Activated naive CD8-positive, alpha-beta T cell treated with anti-CD3 and anti-CD28 coated beads, Interleukin-2, amount 50 U/mL, for 16 hours (primary cell): ENCODE results near the gene ARHGAP18.

ENCODE experiments used
- DNase-seq: peaks from one replicate; pipeline ENCODE4 v3.0.0-alpha.2; 2020; ENCODE audit warnings: low read depth, low spot score

Gene ARHGAP18

GRCh38 chr6:129691709-129692108 lies 18.3 kb downstream of the ARHGAP18 start:
- no peak for DNase-seq

GRCh38 chr6:129691043-129691640 lies 18.8 kb downstream of the ARHGAP18 start:
- no peak for DNase-seq

- DNase-seq = peak; percentile 13
These were observed 22.9 kb downstream of the ARHGAP18 start for GRCh38 chr6:129686941-129687627.

- no peak for DNase-seq
These were observed 24.3 kb downstream of the ARHGAP18 start for GRCh38 chr6:129685662-129686031.

- DNase-seq = no peak
These were observed 24.9 kb downstream of the ARHGAP18 start for GRCh38 chr6:129684903-129685661.

GRCh38 chr6:129684323-129684884 lies 25.6 kb downstream of the ARHGAP18 start:
- no peak for DNase-seq

GRCh38 chr6:129683601-129684322 lies 26.2 kb downstream of the ARHGAP18 start:
- DNase-seq = no peak

GRCh38 chr6:129681913-129682205 lies 28.1 kb downstream of the ARHGAP18 start:
- DNase-seq = no peak

GRCh38 chr6:129680633-129681032 lies 29.3 kb downstream of the ARHGAP18 start:
- DNase-seq = no peak

- DNase-seq = no peak
These were observed 30.2 kb downstream of the ARHGAP18 start for GRCh38 chr6:129679758-129680157.

- no peak for DNase-seq
These were observed 30.7 kb downstream of the ARHGAP18 start for GRCh38 chr6:129679275-129679674.

GRCh38 chr6:129678463-129678862 lies 31.5 kb downstream of the ARHGAP18 start:
- DNase-seq = no peak

- no peak for DNase-seq
These were observed 32.2 kb downstream of the ARHGAP18 start for GRCh38 chr6:129677620-129678325.

GRCh38 chr6:129675669-129676472 lies 34.1 kb downstream of the ARHGAP18 start:
- no peak for DNase-seq

GRCh38 chr6:129673748-129674147 lies 36.2 kb downstream of the ARHGAP18 start:
- DNase-seq = no peak

- no peak for DNase-seq
These were observed 36.9 kb downstream of the ARHGAP18 start for GRCh38 chr6:129672881-129673631.

GRCh38 chr6:129672341-129672682 lies 37.7 kb downstream of the ARHGAP18 start:
- no peak for DNase-seq

GRCh38 chr6:129671442-129672340 lies 38.3 kb downstream of the ARHGAP18 start:
- peak; percentile 40 for DNase-seq

GRCh38 chr6:129670634-129671033 lies 39.3 kb downstream of the ARHGAP18 start:
- no peak for DNase-seq
